Prostate gland (tissue), 2 donors: ENCODE data around the gene ZNF844. TPM values are rescaled to one million over a fixed set of nuclear protein-coding genes. Genes with fewer than 3 reads are reported as not detected.
A peak's percentile ranks its signal among the peaks of the same experiment; 100 is the strongest.

Experiments
- DNase-seq: peaks from one replicate; pipeline ENCODE4 v3.0.0-alpha.2; 2019; ENCODE audit warnings: low spot score
- H3K27ac ChIP-seq, 2 donors: fragments of 200-600 bp; sonication (generic); 2 replicates each; pipeline ENCODE4 v1.5.1; 2017 to 2019
- H3K27me3 ChIP-seq: fragments of 200-600 bp; sonication (generic); replicated peaks from 2 replicates; pipeline ENCODE4 v1.5.1; 2019; ENCODE audit not compliant: insufficient read depth
- H3K36me3 ChIP-seq, 2 donors: fragments of 200-600 bp; sonication (generic); 1 replicate in 1 of 2; 2 replicates in 1 of 2; pipeline versions ENCODE4 v1.5.1 to v1.8.1; 2017 to 2019
- H3K4me1 ChIP-seq: fragments of 200-600 bp; sonication (generic); replicated peaks from 2 replicates; pipeline ENCODE4 v1.5.1; 2019
- H3K4me3 ChIP-seq, 2 donors: fragments of 200-600 bp; sonication (generic); 2 replicates each; pipeline ENCODE4 v1.5.1; 2017 to 2019
- H3K9me3 ChIP-seq: fragments of 200-600 bp; sonication (generic); 2 replicates; pipeline ENCODE4 v1.5.1; 2017
- CTCF ChIP-seq, 4 experiments: fragments of 200-600 bp in 2 of 4; fragments of 450-650 bp in 2 of 4; sonication (generic) in 2 of 4; IDR thresholded peaks; 1 replicate in 3 of 4; 2 replicates in 1 of 4; pipeline ENCODE4 v1.5.1; 2016 to 2019; ENCODE audit warnings: antibody characterized with exemption in 4 of 4, mild to moderate bottlenecking in 2 of 4, moderate library complexity in 2 of 4
- POLR2A ChIP-seq: fragments of 450-650 bp; IDR thresholded peaks from one replicate; pipeline ENCODE4 v1.6.1; 2016; ENCODE audit warnings: antibody characterized with exemption, mild to moderate bottlenecking
- POLR2AphosphoS5 ChIP-seq: sonication (generic); formaldehyde crosslinking; IDR thresholded peaks from one replicate; pipeline ENCODE4 v1.6.1; 2017; ENCODE audit warnings: antibody characterized with exemption
- WGBS: methylation state at CpG from one replicate; pipeline ENCODE4 v1.1.5; 2018; 5-methylcytosine and 5-hydroxymethylcytosine counted together
- intact Hi-C: fragments of 100-400 bp; cut with DNase I; formaldehyde crosslinking; loops from one replicate; pipeline ENCODE4 v1.14.2; 2022
- total RNA-seq, 2 donors: library from RNA; depleted of rRNA; stranded (reverse); fragments of >200 nt; gene quantifications; one replicate each; pipeline ENCODE4 v1.1.0, GENCODE V29; 2016

ZNF844 gene
- total RNA-seq, 2 donors from 2014 or later: 13.4 to 16.2 TPM

DNA sequence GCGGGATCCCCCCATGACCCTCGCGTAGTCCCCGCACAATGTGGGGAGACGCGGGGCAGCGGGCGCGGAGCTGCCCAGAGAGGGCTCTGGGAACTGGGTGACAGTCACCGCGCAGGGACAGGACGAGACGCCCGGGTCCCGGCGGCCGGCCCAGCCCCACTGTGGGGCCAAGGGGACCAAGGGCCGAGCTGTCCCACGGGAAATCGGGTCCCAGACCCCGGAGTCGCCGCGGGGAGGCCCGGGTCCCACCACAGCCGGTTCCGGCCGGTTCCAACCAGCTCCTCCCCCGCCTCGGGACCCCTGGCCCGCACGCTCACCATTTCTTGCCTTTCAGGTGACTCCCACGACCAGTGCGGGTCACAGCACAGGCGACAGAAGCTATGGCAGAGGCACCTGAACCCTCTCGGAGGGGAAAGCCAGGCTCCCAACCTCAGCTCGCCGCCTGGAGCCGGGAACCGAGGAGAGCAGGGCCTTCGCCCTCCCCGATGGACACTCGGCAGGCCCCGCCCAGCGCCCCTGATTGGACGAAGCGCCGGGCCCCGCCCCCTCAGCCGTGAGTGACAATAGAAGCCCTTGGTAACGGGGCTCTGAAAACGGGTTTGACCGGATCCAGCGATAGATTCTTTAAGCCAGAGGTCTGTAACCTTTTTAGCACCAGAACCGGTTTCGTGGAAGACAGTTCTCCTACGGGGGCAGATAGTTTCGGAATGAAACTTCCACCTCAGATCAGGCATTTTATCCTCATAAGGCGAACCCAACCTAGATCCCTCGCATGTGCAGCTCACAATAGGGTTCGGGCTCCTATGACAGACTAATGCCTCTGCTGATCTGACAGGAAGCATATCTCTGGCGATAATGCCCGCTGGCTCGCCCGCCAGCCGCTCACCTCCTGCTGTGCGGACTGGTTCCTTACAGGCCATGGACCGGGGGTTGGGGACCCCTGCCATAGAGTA lies 29.0 kb upstream of the ZNF844 start, which contains the start of gene ZNF433:
Gene ZNF433 (minus strand): TSS at position 460 of the 953 bp plus-strand sequence. CDS start 140 bp downstream, at position 320.
- peak; percentile 99 for DNase-seq
- intact Hi-C loops: no loop called here

GRCh38 chr19:12042893-12043292 lies 21.6 kb upstream of the ZNF844 start:
- intact Hi-C loops: no loop called here
- no peaks in the 10 kb centered on the region for H3K4me1 ChIP-seq

More for the DNA sequence above, 29.0 kb upstream of the ZNF844 start, which contains the start of gene ZNF433:
- H3K27me3 ChIP-seq: no peaks in the 10 kb centered on the region
- H3K27ac ChIP-seq: peak within 1 kb of the TSS; percentile 93 to 98
- no peaks in the 10 kb centered on the region for H3K4me1 ChIP-seq
- H3K9me3 ChIP-seq: no peaks in the 10 kb centered on the region
- TF ChIP-seq CTCF (IDR thresholded peaks at IDR 0.05) (peak in 2 of 4 experiments; percentile 6 to 32), POLR2A (peak; percentile 88), POLR2AphosphoS5 (peak; percentile 95)
- H3K4me3 ChIP-seq: peak within 1 kb of the TSS; percentile 80 to 93
- no peaks in the 10 kb centered on the region for H3K36me3 ChIP-seq
- WGBS: under 1% methylated on average over 53 of the region's 68 CpGs

GRCh38 chr19:12043752-12044422 lies 20.6 kb upstream of the ZNF844 start:
- Histone ChIP-seq H3K36me3 (no peaks in the 10 kb centered on the region), H3K27me3 (no peaks in the 10 kb centered on the region), H3K4me3 (no peak overlapping the region), H3K27ac (no peak overlapping the region), H3K4me1 (no peaks in the 10 kb centered on the region), H3K9me3 (no peaks in the 10 kb centered on the region)
- 94% methylated on average over 5 of the region's 5 CpGs for WGBS
- TF ChIP-seq POLR2AphosphoS5: no peak
- TF ChIP-seq POLR2A: no peak
- no peak for TF ChIP-seq CTCF (IDR thresholded peaks at IDR 0.05)
- intact Hi-C loops: no loop called here
- no peak for DNase-seq

More at GRCh38 chr19:12042893-12043292, 21.6 kb upstream of the ZNF844 start:
- H3K36me3 ChIP-seq: no peaks in the 10 kb centered on the region
- no peak overlapping the region for H3K27ac ChIP-seq
- no peaks in the 10 kb centered on the region for H3K9me3 ChIP-seq
- no peaks in the 10 kb centered on the region for H3K27me3 ChIP-seq
- H3K4me3 ChIP-seq: no peak overlapping the region
- TF ChIP-seq POLR2AphosphoS5: no peak
- no peak for TF ChIP-seq CTCF (IDR thresholded peaks at IDR 0.05)
- TF ChIP-seq POLR2A: no peak
- DNase-seq: no peak

DNA sequence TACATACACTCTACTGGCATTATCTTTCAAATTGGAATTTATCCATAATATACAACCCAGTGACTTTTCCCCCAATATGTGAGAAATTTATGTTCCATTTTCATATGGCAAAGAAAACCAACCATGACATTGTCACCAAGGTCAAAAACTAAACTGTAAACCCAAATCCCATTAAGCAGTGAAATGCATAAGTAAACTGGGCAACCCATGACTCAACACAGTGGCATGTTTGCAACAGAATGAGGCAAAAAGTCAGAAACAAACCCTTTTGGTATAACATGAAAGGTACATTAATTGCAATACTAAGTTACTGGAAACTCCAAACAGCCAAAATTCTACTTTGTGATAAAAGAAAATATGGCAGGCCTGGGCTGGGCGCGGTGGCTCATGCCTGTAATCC lies 16.7 kb upstream of the ZNF844 start:
- no peak overlapping the region for H3K27ac ChIP-seq
- TF ChIP-seq POLR2AphosphoS5 (no peak), CTCF (IDR thresholded peaks at IDR 0.05) (no peak), POLR2A (no peak)
- DNase-seq: no peak
- WGBS: 97% methylated on average over 2 of the region's 2 CpGs
- no peaks in the 10 kb centered on the region for H3K4me1 ChIP-seq
- no peaks in the 10 kb centered on the region for H3K9me3 ChIP-seq
- H3K27me3 ChIP-seq: no peaks in the 10 kb centered on the region
- intact Hi-C loops: no loop called here
- H3K36me3 ChIP-seq: no peaks in the 10 kb centered on the region
- no peak overlapping the region for H3K4me3 ChIP-seq
